Keratinocyte (primary cell): Measurements from ENCODE around the gene IDI1. TPM values are rescaled to one million over a fixed set of nuclear protein-coding genes. Genes with fewer than 3 reads are reported as not detected.

ENCODE experiments used
- DNase-seq: peaks from one replicate; pipeline ENCODE4 v3.0.0-alpha.2; 2011; ENCODE audit warnings: low read depth, missing footprints, low spot score
- FAIRE-seq: peaks from 2 replicates; lab custom pipeline; 2011; peaks lifted over from hg19 to GRCh38; lab: Jason Lieb, UNC
- H2AFZ ChIP-seq: 2 replicates; pipeline ENCODE4 v1.6.0; 2012; ENCODE audit warnings: low read length, control low read depth, inconsistent platforms; ENCODE audit not compliant: control insufficient read depth
- H3K27ac ChIP-seq: 2 replicates; pipeline ENCODE4 v1.5.1; 2011; ENCODE audit warnings: low read length; ENCODE audit not compliant: control insufficient read depth, insufficient read depth
- H3K27me3 ChIP-seq: 3 replicates; pipeline ENCODE4 v1.6.0; 2011; ENCODE audit warnings: low read length; ENCODE audit not compliant: control insufficient read depth, insufficient read depth; ENCODE audit errors: extremely low read depth
- H3K36me3 ChIP-seq, 2 experiments: 2 replicates in 1 of 2; 3 replicates in 1 of 2; pipeline ENCODE4 v1.5.1; 2011; ENCODE audit warnings: low read length in 2 of 2, mild to moderate bottlenecking in 1 of 2; ENCODE audit not compliant: control insufficient read depth in 2 of 2, insufficient read depth in 2 of 2; ENCODE audit errors: extremely low read depth in 1 of 2
- H3K4me1 ChIP-seq: 3 replicates; pipeline ENCODE4 v1.5.1; 2011; ENCODE audit warnings: low read length; ENCODE audit not compliant: control insufficient read depth, insufficient read depth; ENCODE audit errors: extremely low read depth
- H3K4me2 ChIP-seq: 3 replicates; pipeline ENCODE4 v1.6.0; 2011; ENCODE audit warnings: low read depth, low read length; ENCODE audit not compliant: control insufficient read depth, insufficient read depth; ENCODE audit errors: extremely low read depth
- H3K4me3 ChIP-seq, 3 experiments: fragments of 200-600 bp in 1 of 3; sonication (generic) in 1 of 3; 2 replicates in 2 of 3; 3 replicates in 1 of 3; pipeline ENCODE4 v1.5.1; 2011 to 2016; ENCODE audit warnings: low read length in 3 of 3, mild to moderate bottlenecking in 3 of 3, control low read depth in 2 of 3, inconsistent platforms in 1 of 3, low read depth in 1 of 3, mixed read lengths in 1 of 3, mixed run types in 1 of 3, moderate library complexity in 1 of 3; ENCODE audit not compliant: control insufficient read depth in 2 of 3, insufficient read depth in 2 of 3; ENCODE audit errors: extremely low read depth in 1 of 3
- H3K79me2 ChIP-seq: 2 replicates; pipeline ENCODE4 v1.6.0; 2012; ENCODE audit warnings: low read length; ENCODE audit not compliant: control insufficient read depth, insufficient read depth
- H3K9ac ChIP-seq: 3 replicates; pipeline ENCODE4 v1.6.0; 2011; ENCODE audit warnings: low read length; ENCODE audit not compliant: control insufficient read depth, insufficient read depth; ENCODE audit errors: extremely low read depth
- H3K9me1 ChIP-seq: 3 replicates; pipeline ENCODE4 v1.6.0; 2011; ENCODE audit warnings: low read length; ENCODE audit not compliant: control insufficient read depth, insufficient read depth; ENCODE audit errors: extremely low read depth
- H3K9me3 ChIP-seq: 2 replicates; pipeline ENCODE4 v1.5.1; 2012; ENCODE audit warnings: low read depth, low read length; ENCODE audit not compliant: control insufficient read depth
- H4K20me1 ChIP-seq: 3 replicates; pipeline ENCODE4 v1.6.0; 2011; ENCODE audit warnings: low read length; ENCODE audit not compliant: control insufficient read depth, insufficient read depth; ENCODE audit errors: extremely low read depth
- EZH2 ChIP-seq: IDR thresholded peaks from one replicate; pipeline ENCODE4 v1.6.1; 2012; ENCODE audit warnings: inconsistent platforms, mild to moderate bottlenecking, low read length, moderate library complexity
- dilution Hi-C: fragments of 300-500 bp; cut with MboI; formaldehyde crosslinking; loops from one replicate; pipeline ENCODE4 v1.7.0; 2020; ENCODE audit warnings: low sequenced_read_pairs; ENCODE audit not compliant: extremely low pct_ligation_motif_present
- polyA plus RNA-seq, 5 experiments: library from polyadenylated mRNA; depleted of rRNA in 3 of 5; stranded (reverse) in 3 of 5; stranded (forward) in 1 of 5; unstranded in 1 of 5; fragments of >200 nt; gene quantifications; 1 replicate in 1 of 5; 2 replicates in 3 of 5; 3 replicates in 1 of 5; pipeline versions ENCODE4 v1.2.1 to v1.2.3, GENCODE V29; 2011 to 2012; ENCODE audit warnings: missing spikeins in 2 of 5, low read depth in 1 of 5, low replicate concordance in 1 of 5
- TF ChIP-seq, protein P1 (sequence below), 3 experiments: IDR thresholded peaks in 1 of 3; conservative IDR thresholded peaks in 1 of 3; optimal IDR thresholded peaks in 1 of 3; 2 replicates in 2 of 3; 3 replicates in 1 of 3; pipeline versions ENCODE3 to v1.5.1; 2011; ENCODE audit warnings: low read length in 3 of 3, mild to moderate bottlenecking in 3 of 3, moderate library complexity in 2 of 3, control low read depth in 1 of 3, inconsistent platforms in 1 of 3; ENCODE audit not compliant: insufficient read depth in 2 of 3; ENCODE audit errors: extremely low read depth in 1 of 3

IDI1 gene
- polyA plus RNA-seq, 1 donor (not counting 4 experiments of a cell fraction or from before 2014, with no cell fraction given) = 298 TPM

DNA sequence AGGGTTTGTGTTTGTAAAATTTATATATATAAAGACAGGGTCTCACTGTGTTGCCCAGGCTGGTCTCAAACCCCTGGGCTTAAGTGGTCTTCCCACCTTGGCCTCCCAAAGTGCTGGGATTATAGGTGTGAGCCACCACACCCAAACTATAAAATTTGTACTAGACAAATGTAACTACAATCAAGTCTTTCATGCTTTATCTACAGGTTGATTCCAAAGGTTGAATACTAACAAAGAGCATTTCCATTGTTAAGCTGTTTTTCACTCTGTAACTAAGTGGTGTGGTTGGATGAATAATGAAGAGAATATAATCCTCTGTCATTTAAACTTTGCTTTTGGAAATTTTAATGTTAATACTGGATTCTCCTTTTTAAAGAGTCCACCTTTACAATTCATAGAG lies 29.7 kb upstream of the IDI1 start:
- TF ChIP-seq, protein P1, sequence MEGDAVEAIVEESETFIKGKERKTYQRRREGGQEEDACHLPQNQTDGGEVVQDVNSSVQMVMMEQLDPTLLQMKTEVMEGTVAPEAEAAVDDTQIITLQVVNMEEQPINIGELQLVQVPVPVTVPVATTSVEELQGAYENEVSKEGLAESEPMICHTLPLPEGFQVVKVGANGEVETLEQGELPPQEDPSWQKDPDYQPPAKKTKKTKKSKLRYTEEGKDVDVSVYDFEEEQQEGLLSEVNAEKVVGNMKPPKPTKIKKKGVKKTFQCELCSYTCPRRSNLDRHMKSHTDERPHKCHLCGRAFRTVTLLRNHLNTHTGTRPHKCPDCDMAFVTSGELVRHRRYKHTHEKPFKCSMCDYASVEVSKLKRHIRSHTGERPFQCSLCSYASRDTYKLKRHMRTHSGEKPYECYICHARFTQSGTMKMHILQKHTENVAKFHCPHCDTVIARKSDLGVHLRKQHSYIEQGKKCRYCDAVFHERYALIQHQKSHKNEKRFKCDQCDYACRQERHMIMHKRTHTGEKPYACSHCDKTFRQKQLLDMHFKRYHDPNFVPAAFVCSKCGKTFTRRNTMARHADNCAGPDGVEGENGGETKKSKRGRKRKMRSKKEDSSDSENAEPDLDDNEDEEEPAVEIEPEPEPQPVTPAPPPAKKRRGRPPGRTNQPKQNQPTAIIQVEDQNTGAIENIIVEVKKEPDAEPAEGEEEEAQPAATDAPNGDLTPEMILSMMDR (optimal IDR thresholded peaks at IDR 0.05 in 1 of 3, IDR thresholded peaks at IDR 0.05 in 1 of 3, conservative IDR thresholded peaks at IDR 0.05 in 1 of 3; ENCODE audit: extremely low read depth in 1 of 3, insufficient read depth in 2 of 3, low read length in 3 of 3) = no peak
- TF ChIP-seq EZH2 = no peak
- DNase-seq (no peak), FAIRE-seq (no peak)
- no peaks in the 10 kb centered on the region for H4K20me1 ChIP-seq
- no peak overlapping the region for H3K9ac ChIP-seq
- no peaks in the 10 kb centered on the region for H3K9me3 ChIP-seq
- peaks cover 19 to 28% of the 10 kb centered on the region in 2 experiments for H3K36me3 ChIP-seq
- no peak overlapping the region for H2AFZ ChIP-seq
- H3K4me3 ChIP-seq = no peak overlapping the region
- H3K9me1 ChIP-seq = no peaks in the 10 kb centered on the region
- H3K27ac ChIP-seq = no peak overlapping the region
- dilution Hi-C loops = no loop called here
- no peak overlapping the region for H3K4me2 ChIP-seq
- H3K4me1 ChIP-seq = no peaks in the 10 kb centered on the region
- H3K79me2 ChIP-seq = peaks cover 20% of the 10 kb centered on the region
- H3K27me3 ChIP-seq = no peaks in the 10 kb centered on the region

DNA sequence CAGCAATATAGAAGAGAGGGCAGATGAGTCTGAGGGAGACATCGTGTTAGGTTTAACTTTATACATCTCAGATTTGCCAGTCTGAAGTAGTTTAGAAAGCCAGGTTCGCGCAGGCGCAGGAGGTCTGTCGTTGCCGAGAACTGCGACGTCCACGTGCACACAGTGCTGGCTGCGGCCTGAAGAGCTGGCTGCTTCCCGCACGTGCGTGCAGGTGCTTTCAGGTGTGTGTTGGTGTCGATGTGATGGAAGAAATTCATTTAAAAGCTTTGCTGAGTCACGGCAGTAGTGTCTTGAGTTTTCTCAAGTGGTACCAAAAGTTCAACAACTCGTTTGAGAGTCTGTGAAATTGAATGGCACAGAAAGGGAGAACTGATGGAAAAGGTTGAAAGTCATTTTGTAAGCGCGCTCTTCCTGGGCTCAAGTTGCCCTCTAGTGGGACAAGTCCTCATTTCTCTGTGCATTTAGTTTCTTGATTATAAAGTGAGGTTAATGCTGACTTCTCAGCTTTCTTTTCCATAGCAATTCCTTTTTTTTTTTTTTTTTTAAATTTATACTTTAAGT lies 25.9 kb upstream of the IDI1 start:
- H3K36me3 ChIP-seq = peaks cover 12 to 13% of the 10 kb centered on the region in 2 experiments
- no peak for FAIRE-seq

More for the DNA sequence above, 25.9 kb upstream of the IDI1 start:
- Histone ChIP-seq H2AFZ (no peak overlapping the region), H3K9ac (no peak overlapping the region), H3K4me2 (no peak overlapping the region), H3K79me2 (peaks cover 29% of the 10 kb centered on the region), H3K27ac (no peak overlapping the region), H3K9me3 (no peaks in the 10 kb centered on the region), H4K20me1 (no peaks in the 10 kb centered on the region), H3K4me3 (no peak overlapping the region), H3K9me1 (no peaks in the 10 kb centered on the region), H3K4me1 (peaks cover 7% of the 10 kb centered on the region), H3K27me3 (no peaks in the 10 kb centered on the region)
- no peak for DNase-seq
- TF ChIP-seq, protein P1 (optimal IDR thresholded peaks at IDR 0.05 in 1 of 3, IDR thresholded peaks at IDR 0.05 in 1 of 3, conservative IDR thresholded peaks at IDR 0.05 in 1 of 3; ENCODE audit: extremely low read depth in 1 of 3, insufficient read depth in 2 of 3, low read length in 3 of 3) = peak in 2 of 3 experiments; percentile 22 to 47
- no peak for TF ChIP-seq EZH2
- dilution Hi-C loops = no loop called here
